K562 (cell line): Measurements from ENCODE around the gene STON2. TPM values are rescaled to one million over a fixed set of nuclear protein-coding genes. Genes with fewer than 3 reads are reported as not detected.
A peak's percentile ranks its signal among the peaks of the same experiment; 100 is the strongest.

ENCODE experiments used
- ETV6 ChIP-seq, 3 experiments: fragments of 150-350 bp in 1 of 3; sonication (generic) in 1 of 3; formaldehyde crosslinking in 1 of 3; IDR thresholded peaks; 2 replicates each; pipeline versions ENCODE4 v1.6.1 to v1.8.0; 2014 to 2022; ENCODE audit warnings: borderline replicate concordance in 2 of 3, low read depth in 2 of 3, antibody characterized with exemption in 1 of 3, low read length in 1 of 3, mild to moderate bottlenecking in 1 of 3, missing genetic modification reagents in 1 of 3
- HDAC3 ChIP-seq: fragments of 450-650 bp; IDR thresholded peaks from 2 replicates; pipeline ENCODE4 v1.6.1; 2018; ENCODE audit warnings: borderline replicate concordance, mild to moderate bottlenecking, moderate library complexity; ENCODE audit not compliant: partially characterized antibody
- HEY1 ChIP-seq: fragments of 250-450 bp; sonication (Bioruptor Pico); IDR thresholded peaks from 2 replicates; pipeline ENCODE4 v1.5.0; 2020; ENCODE audit warnings: mild to moderate bottlenecking, moderate library complexity, borderline replicate concordance
- IRF1 ChIP-seq: sonication (generic); formaldehyde crosslinking; IDR thresholded peaks from 2 replicates; pipeline ENCODE4 v1.8.0; 2022; ENCODE audit warnings: missing genetic modification reagents, mild to moderate bottlenecking, borderline replicate concordance
- MGA ChIP-seq: fragments of 450-650 bp; IDR thresholded peaks from 2 replicates; pipeline ENCODE4 v1.6.1; 2016; ENCODE audit warnings: mild to moderate bottlenecking, moderate library complexity
- MXD1 ChIP-seq: fragments of 250-450 bp; sonication (Bioruptor Pico); IDR thresholded peaks from 2 replicates; pipeline ENCODE4 v1.8.0; 2021; ENCODE audit warnings: borderline replicate concordance, mild to moderate bottlenecking, moderate library complexity; ENCODE audit not compliant: poor library complexity, severe bottlenecking
- POLR3A ChIP-seq: IDR thresholded peaks from 2 replicates; pipeline ENCODE4 v1.6.1; 2011; ENCODE audit warnings: borderline replicate concordance, mild to moderate bottlenecking, moderate library complexity; ENCODE audit not compliant: insufficient read length, insufficient read depth; ENCODE audit errors: extremely low read depth
- TFAP4 ChIP-seq: sonication (generic); formaldehyde crosslinking; IDR thresholded peaks from 2 replicates; pipeline ENCODE4 v1.8.0; 2022; ENCODE audit warnings: missing genetic modification reagents, mild to moderate bottlenecking, moderate library complexity, borderline replicate concordance
- ZNF140 ChIP-seq: fragments of 250-450 bp; sonication (Bioruptor Pico); IDR thresholded peaks from 2 replicates; pipeline ENCODE4 v1.8.0; 2021; ENCODE audit warnings: moderate library complexity, mild to moderate bottlenecking, inconsistent platforms
- ZNF76 ChIP-seq: fragments of 250-450 bp; sonication (Bioruptor Pico); IDR thresholded peaks from 2 replicates; pipeline ENCODE4 v1.4.0; 2020; ENCODE audit warnings: mild to moderate bottlenecking, moderate library complexity, borderline replicate concordance
- ZNF79 ChIP-seq: fragments of 250-450 bp; sonication (Bioruptor Pico); IDR thresholded peaks from 2 replicates; pipeline ENCODE4 v1.4.0; 2020; ENCODE audit warnings: low read depth, mild to moderate bottlenecking, moderate library complexity
- polyA plus RNA-seq, 8 experiments: library from polyadenylated mRNA; depleted of rRNA in 4 of 8; stranded (reverse) in 5 of 8; unstranded in 3 of 8; fragments of >200 nt; fragmentation: Nextera tagmentation in 2 of 8; fragmentation: Illumina TruSeq in 1 of 8; extraction: Ambion mirVana in 2 of 8; extraction: Trizol in 1 of 8; gene quantifications; 2 replicates each; pipeline versions ENCODE4 v1.2.1 to v1.2.3, GENCODE V29; 2011 to 2014; ENCODE audit warnings: inconsistent platforms in 1 of 8, missing spikeins in 1 of 8
- total RNA-seq, 7 experiments: library from RNA; depleted of rRNA in 6 of 7; stranded (reverse); fragments of >200 nt in 6 of 7; fragmentation: Illumina TruSeq in 2 of 7; extraction: Trizol in 2 of 7; gene quantifications; 2 replicates each; pipeline versions ENCODE4 v1.2.1 to v1.2.3, GENCODE V29; 2011 to 2021; ENCODE audit warnings: low replicate concordance in 1 of 7

STON2 gene
- total and polyA plus RNA-seq, 9 of the 15 experiments (the other 6 are each of a cell fraction or from before 2014, with no cell fraction given): 7.8 to 99.3 (median 53.5) TPM

GRCh38 chr14:81219210-81219758 is 180.8 kb downstream of the STON2 start (continued):
- TF ChIP-seq IRF1 (no peak), TFAP4 (CRISPR knock-in tag) (peak; percentile 13; the same call in 1 of the 2 replicates), ZNF76 (CRISPR knock-in tag) (no peak), MGA (0 out of 2 replicates have a peak, but pooled peaks have one; percentile 49), HDAC3 (no peak), ZNF79 (no peak), MXD1 (CRISPR knock-in tag) (no peak), ZNF140 (CRISPR knock-in tag) (no peak), ETV6 (IDR thresholded peaks at IDR 0.05; ENCODE audit: borderline replicate concordance in 1 of 2, low read depth in 2 of 2, low read length in 1 of 2) (no peak), ETV6 (CRISPR knock-in tag; IDR thresholded peaks at IDR 0.05; ENCODE audit: borderline replicate concordance) (no peak), HEY1 (no peak), POLR3A (no peak)
